Measurements from ENCODE around the gene BRAT1.

BRAT1 gene

DNA sequence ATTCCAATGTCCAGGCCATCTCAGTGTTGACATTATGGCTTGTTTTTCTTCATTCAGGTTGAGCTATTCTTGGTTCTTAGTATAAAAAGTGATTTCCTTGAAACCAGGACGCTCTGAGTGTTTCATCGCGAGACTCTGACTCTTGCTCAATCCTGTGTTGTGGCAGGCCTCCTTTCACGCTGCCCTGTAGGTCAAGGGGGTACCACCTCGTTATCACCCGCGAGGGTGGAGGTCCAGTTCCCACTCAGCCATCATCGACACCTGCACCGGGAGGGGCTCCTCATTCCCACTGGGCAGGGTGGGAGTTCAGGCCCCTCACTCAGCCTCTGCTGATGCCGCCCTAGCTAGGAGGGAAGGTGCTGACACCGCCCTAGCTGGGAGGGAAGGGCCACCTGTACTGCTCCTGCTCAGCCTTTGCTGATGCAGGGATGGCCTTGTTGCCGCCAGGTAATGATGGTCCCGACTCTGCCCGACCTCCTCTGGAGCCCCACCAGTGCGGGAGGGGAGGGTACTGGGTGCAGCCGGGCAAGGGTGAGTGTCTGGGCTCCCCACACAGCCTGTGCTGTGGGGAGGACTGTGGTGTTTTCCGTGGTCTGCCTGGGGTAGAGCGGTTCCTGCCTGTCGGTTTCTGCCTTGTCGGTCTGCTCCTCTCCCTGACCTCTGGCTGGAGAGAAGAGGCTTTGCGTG, 19.9 kb upstream of the BRAT1 start:
- TF ChIP-seq, protein P1, sequence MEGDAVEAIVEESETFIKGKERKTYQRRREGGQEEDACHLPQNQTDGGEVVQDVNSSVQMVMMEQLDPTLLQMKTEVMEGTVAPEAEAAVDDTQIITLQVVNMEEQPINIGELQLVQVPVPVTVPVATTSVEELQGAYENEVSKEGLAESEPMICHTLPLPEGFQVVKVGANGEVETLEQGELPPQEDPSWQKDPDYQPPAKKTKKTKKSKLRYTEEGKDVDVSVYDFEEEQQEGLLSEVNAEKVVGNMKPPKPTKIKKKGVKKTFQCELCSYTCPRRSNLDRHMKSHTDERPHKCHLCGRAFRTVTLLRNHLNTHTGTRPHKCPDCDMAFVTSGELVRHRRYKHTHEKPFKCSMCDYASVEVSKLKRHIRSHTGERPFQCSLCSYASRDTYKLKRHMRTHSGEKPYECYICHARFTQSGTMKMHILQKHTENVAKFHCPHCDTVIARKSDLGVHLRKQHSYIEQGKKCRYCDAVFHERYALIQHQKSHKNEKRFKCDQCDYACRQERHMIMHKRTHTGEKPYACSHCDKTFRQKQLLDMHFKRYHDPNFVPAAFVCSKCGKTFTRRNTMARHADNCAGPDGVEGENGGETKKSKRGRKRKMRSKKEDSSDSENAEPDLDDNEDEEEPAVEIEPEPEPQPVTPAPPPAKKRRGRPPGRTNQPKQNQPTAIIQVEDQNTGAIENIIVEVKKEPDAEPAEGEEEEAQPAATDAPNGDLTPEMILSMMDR (IDR thresholded peaks at IDR 0.05; ENCODE audit: insufficient read depth, missing control alignments) = no peak
- FAIRE-seq (no peak), DNase-seq (ENCODE audit: insufficient read length, low spot score) (no peak)

DNA sequence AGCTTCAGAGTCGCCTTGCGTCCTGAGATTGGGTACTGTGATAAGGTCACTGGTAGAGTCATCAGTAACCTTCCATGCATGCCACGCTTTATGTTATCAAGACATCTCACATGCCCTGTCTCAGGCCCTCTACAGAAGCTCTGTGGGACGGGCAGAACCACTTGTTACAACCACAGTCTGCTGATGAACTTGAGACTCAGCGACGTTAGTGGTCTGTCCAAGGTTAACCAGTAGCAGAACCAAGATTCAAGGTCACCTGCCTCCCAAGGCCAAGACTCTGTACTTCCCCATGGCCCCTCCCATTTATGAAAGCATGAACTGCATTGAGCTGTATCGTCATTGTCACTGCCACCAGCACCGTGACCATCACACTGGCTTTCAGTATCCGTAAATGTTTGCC, 18.4 kb upstream of the BRAT1 start:
- FAIRE-seq (no peak), DNase-seq (ENCODE audit: insufficient read length, low spot score) (no peak)
- TF ChIP-seq, protein P1 (IDR thresholded peaks at IDR 0.05; ENCODE audit: insufficient read depth, missing control alignments) = no peak

DNA sequence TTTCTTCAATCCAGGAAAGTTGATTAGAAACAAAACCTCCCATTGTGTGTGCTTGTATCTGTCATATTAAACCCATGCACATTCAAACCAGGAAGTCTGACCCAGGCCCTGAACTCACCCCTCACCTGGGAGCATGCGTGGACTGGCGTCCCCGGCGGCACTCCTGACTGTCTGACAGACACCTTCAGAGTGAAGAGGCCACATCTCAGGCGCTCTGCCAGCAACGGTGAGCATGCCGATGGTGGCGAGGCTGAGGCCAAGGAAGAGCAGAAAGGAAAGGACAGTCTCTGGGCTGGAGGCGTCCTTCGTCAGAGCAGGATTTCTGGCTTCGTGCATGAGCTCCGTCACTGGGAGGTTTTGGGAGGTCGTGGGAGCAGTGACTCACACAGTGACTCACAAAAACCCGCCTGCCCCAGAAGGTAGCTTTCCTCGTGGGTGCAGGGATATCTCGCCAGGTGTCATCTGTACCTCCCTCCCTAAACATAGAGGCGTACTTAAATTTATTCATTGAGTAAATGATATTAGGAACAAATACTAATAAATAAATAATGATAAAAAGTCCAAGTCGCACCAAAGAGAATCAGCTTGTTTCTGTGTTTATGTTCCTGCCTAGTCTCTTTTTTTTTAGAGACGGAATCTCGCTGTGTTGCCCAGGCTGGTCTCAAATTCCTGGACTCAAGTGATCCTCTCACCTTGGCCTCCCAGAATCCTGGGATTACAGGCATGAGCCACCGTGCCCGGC, 16.9 kb upstream of the BRAT1 start:
- TF ChIP-seq, protein P1 (IDR thresholded peaks at IDR 0.05; ENCODE audit: insufficient read depth, missing control alignments) = no peak
- DNase-seq (ENCODE audit: insufficient read length, low spot score) = no peak
- FAIRE-seq = no peak

DNA sequence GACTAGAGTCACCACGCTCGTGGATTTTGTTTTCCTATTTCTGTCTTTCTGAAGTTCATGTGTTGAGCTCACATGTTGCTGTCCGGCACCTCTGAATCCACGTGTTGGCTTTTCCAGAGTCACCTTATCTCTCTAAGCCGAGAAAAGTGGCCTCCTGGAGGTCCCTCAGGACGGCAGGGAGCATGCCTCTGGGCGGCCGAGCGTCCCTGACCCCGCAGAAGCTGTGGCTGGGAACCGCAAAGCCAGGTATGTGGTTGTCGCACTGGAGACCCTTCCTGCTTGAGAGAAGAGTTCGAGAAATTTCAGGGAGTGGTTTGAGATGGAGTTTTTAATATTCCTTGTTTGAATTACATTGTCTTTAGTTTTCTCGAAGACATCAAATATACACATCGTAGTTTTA, 16.1 kb upstream of the BRAT1 start:
- FAIRE-seq (no peak), DNase-seq (ENCODE audit: insufficient read length, low spot score) (no peak)
- TF ChIP-seq, protein P1 (IDR thresholded peaks at IDR 0.05; ENCODE audit: insufficient read depth, missing control alignments) = no peak

DNA sequence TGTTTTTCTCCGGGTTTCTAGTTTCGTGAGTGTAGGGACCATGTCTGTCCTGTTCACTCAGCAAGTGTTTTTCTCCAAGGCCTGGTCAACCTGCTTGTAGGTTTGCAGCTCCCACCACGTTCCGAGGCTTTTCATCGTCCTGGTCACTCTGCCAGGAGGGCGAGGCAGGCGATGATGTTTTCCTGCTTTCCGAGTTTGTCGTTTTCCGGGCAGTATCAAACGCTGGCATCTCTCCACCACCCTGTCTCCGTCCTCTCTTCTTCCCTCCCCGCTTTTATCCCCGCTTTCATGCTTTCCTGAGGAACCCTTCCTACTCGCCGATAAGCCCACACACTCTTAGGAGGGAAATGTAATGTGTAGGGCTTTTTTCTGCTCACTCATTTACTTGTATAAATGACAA, 14.7 kb upstream of the BRAT1 start:
- no peak for FAIRE-seq
- no peak for DNase-seq (ENCODE audit: insufficient read length, low spot score)
- TF ChIP-seq, protein P1 (IDR thresholded peaks at IDR 0.05; ENCODE audit: insufficient read depth, missing control alignments) = no peak

DNA sequence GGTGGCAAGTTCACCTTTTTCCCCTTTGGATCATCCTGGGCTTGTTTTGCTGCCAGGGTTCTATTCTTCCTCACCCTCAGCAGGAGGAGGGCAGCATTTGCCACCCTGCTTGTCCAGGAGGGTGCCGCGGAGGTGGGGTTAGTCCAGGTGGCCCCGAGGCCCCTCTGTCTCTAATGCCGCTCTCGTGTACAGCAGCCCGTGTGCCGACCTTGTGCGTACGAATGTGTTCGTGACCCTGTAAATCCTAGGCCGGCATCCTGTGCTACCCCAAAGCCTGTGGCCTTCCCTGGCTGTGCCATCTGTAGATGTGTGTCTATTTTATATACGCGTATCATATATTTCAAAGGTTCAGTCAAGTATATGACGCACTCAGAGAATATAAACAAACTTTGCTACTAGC, 14.1 kb upstream of the BRAT1 start:
- no peak for FAIRE-seq
- no peak for DNase-seq (ENCODE audit: insufficient read length, low spot score)
- TF ChIP-seq, protein P1 (IDR thresholded peaks at IDR 0.05; ENCODE audit: insufficient read depth, missing control alignments) = no peak

Data from D721Med (cell line).